Ascending aorta (tissue), 2 donors: ENCODE measurements around the gene GRIP2. TPM values are rescaled to one million over a fixed set of nuclear protein-coding genes. Genes with fewer than 3 reads are reported as not detected.

Experiments used
- DNase-seq, 2 donors: peaks; one replicate each; pipeline ENCODE4 v3.0.0-alpha.2; 2019; ENCODE audit warnings: low spot score in 2 of 2
- H3K27ac ChIP-seq, 2 donors: fragments of 200-600 bp; sonication (generic); one replicate each; pipeline ENCODE4 v1.5.1; 2016 to 2017; ENCODE audit warnings: mild to moderate bottlenecking in 1 of 2
- H3K27me3 ChIP-seq: fragments of 200-600 bp; sonication (generic); one replicate; pipeline ENCODE4 v1.5.1; 2017
- H3K36me3 ChIP-seq, 2 donors: fragments of 200-600 bp; sonication (generic); one replicate each; pipeline ENCODE4 v1.5.1; 2016
- H3K4me1 ChIP-seq, 2 donors: fragments of 200-600 bp; sonication (generic); one replicate each; pipeline ENCODE4 v1.5.1; 2016 to 2017; ENCODE audit warnings: mild to moderate bottlenecking in 1 of 2
- H3K4me3 ChIP-seq, 2 donors: fragments of 200-600 bp; sonication (generic); one replicate each; pipeline ENCODE4 v1.5.1; 2016 to 2017; ENCODE audit warnings: mild to moderate bottlenecking in 1 of 2
- H3K9me3 ChIP-seq, 2 donors: fragments of 200-600 bp; sonication (generic); one replicate each; pipeline ENCODE4 v1.5.1; 2016
- CTCF ChIP-seq, 3 experiments: fragments of 200-600 bp in 2 of 3; fragments of 450-650 bp in 1 of 3; sonication (generic) in 2 of 3; IDR thresholded peaks; one replicate each; pipeline ENCODE4 v1.5.1; 2016 to 2019; ENCODE audit warnings: antibody characterized with exemption in 3 of 3, mild to moderate bottlenecking in 1 of 3, moderate library complexity in 1 of 3
- intact Hi-C: fragments of 100-400 bp; cut with DNase I; formaldehyde crosslinking; loops from one replicate; pipeline ENCODE4 v1.15.1; 2023
- total RNA-seq: library from RNA; depleted of rRNA; stranded (reverse); fragments of >200 nt; gene quantifications from one replicate; pipeline ENCODE4 v1.1.0, GENCODE V29; 2016

The GRIP2 gene
- total RNA-seq, 1 donor from 2014 or later: 0.21 TPM

GRCh38 chr3:14508966-14509795, 31.0 kb downstream of the GRIP2 start:
- Histone ChIP-seq H3K27me3 (no peaks in the 10 kb centered on the region), H3K27ac (no peak overlapping the region), H3K9me3 (no peaks in the 10 kb centered on the region), H3K4me3 (peak overlapping the region in 1 of 2 donors; percentile 24), H3K4me1 (no peaks in the 10 kb centered on the region), H3K36me3 (no peaks in the 10 kb centered on the region)
- DNase-seq: peak in 1 of 2 donors; percentile 76
- intact Hi-C loops: loop anchor here (1.0 to 5.0 kb wide), 2 partner anchors 39 to 413 kb away; no protein-coding TSS in a partner anchor
- peak; percentile 64 to 92 (median 91) for TF ChIP-seq CTCF (IDR thresholded peaks at IDR 0.05)

DNA sequence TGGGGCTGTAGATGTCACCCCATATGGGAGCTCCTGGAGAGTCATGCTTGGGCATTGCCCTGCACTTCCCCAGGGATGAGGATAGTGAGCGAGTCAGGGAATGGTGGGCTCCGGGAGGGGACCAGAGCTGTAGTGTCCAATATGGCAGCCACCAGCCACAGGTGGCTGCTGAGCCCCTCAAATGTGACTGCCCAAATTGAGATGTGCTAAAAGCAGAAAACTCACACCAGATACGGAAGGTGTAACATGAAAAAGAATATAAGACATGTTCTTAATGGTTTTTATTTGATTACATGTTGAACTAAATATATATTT, 31.7 kb downstream of the GRIP2 start:
- no peaks in the 10 kb centered on the region for H3K9me3 ChIP-seq
- no peak overlapping the region for H3K27ac ChIP-seq
- H3K4me3 ChIP-seq: no peak overlapping the region
- H3K4me1 ChIP-seq: no peaks in the 10 kb centered on the region
- no peaks in the 10 kb centered on the region for H3K27me3 ChIP-seq
- H3K36me3 ChIP-seq: no peaks in the 10 kb centered on the region
- peak in 1 of 2 donors; percentile 19 for DNase-seq
- intact Hi-C loops: loop anchor here (5.0 kb wide), 1 partner anchor 414 kb away; no protein-coding TSS in a partner anchor
- TF ChIP-seq CTCF (IDR thresholded peaks at IDR 0.05): no peak

- no peak for TF ChIP-seq CTCF (IDR thresholded peaks at IDR 0.05)
- no peak overlapping the region for H3K4me3 ChIP-seq
- no peaks in the 10 kb centered on the region for H3K27me3 ChIP-seq
- H3K9me3 ChIP-seq: no peaks in the 10 kb centered on the region
- H3K36me3 ChIP-seq: peaks cover 0 to under 1% of the 10 kb centered on the region in 2 donors
- H3K27ac ChIP-seq: no peak overlapping the region
- intact Hi-C loops: loop anchor here (5.0 kb wide), 1 partner anchor 414 kb away; no protein-coding TSS in a partner anchor
- H3K4me1 ChIP-seq: no peaks in the 10 kb centered on the region
- DNase-seq: peak in 1 of 2 donors; percentile 24
These were observed 32.2 kb downstream of the GRIP2 start for GRCh38 chr3:14507757-14508504.

- H3K4me3 ChIP-seq: no peak overlapping the region
- intact Hi-C loops: loop anchor here (5.0 kb wide), 1 partner anchor 415 kb away; no protein-coding TSS in a partner anchor
- TF ChIP-seq CTCF (IDR thresholded peaks at IDR 0.05): no peak
- peaks cover 0 to 2% of the 10 kb centered on the region in 2 donors for H3K9me3 ChIP-seq
- peaks cover 0 to 5% of the 10 kb centered on the region in 2 donors for H3K36me3 ChIP-seq
- DNase-seq: peak in 1 of 2 donors; percentile 44
- H3K4me1 ChIP-seq: no peaks in the 10 kb centered on the region
- no peak overlapping the region for H3K27ac ChIP-seq
- H3K27me3 ChIP-seq: no peaks in the 10 kb centered on the region
These were observed 32.8 kb downstream of the GRIP2 start for GRCh38 chr3:14507305-14507741.

- H3K9me3 ChIP-seq: peaks cover 0 to 8% of the 10 kb centered on the region in 2 donors
- peak in 1 of 2 donors; percentile 40 for DNase-seq
- H3K27me3 ChIP-seq: no peaks in the 10 kb centered on the region
- H3K36me3 ChIP-seq: peaks cover 0 to 5% of the 10 kb centered on the region in 2 donors
- no peak overlapping the region for H3K4me3 ChIP-seq
- TF ChIP-seq CTCF (IDR thresholded peaks at IDR 0.05): no peak
- no peaks in the 10 kb centered on the region for H3K4me1 ChIP-seq
- intact Hi-C loops: loop anchor here (5.0 kb wide), 1 partner anchor 416 kb away; no protein-coding TSS in a partner anchor
- no peak overlapping the region for H3K27ac ChIP-seq
These were observed 33.4 kb downstream of the GRIP2 start for GRCh38 chr3:14506626-14507304.
